LNCAP (cell line): ENCODE measurements around the gene ZBTB11.

ENCODE experiments used
- TF ChIP-seq, protein P1 (sequence below): fragments of 450-650 bp; IDR thresholded peaks from 2 replicates; pipeline ENCODE4 v1.5.1; 2017; ENCODE audit warnings: mild to moderate bottlenecking

Gene ZBTB11

DNA sequence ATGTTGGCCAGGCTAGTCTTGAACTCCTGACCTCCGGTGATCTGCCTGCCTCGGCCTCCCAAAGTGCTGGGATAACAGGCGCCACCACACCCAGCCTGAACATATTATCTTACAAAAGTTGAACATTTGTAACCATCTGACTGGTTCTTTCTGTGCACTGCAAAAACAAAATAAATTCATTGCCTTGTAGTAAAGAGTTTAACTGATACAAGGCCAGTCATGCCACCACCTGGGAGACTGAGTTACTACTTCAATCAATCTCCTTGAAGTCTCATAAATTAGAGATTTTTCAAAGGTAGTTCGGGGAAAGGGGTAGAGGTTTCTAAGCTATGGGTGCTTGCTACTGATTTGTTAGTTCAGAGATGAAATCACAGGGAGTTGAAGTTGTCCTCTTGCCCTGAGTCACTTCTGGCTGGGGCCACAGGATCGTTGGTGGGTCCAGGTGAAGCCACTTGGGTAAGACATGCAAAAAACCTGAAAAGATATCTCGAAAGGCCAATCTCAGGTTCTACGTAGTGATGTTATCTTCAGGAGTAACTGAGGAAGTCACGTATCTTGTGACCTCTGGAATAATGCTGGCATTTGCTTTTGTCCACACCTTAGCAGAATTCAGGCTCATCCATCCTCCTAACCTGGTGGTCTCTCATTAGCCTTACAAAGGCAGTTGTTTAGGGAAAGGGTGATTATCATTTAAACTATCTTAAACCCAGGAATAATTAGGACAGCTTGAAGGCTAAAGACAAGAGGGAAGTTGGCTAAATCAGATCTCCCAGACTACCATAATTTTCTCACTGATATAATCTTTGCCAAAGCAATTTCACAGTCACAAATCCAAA is 33.7 kb downstream of the ZBTB11 start:
- TF ChIP-seq, protein P1, sequence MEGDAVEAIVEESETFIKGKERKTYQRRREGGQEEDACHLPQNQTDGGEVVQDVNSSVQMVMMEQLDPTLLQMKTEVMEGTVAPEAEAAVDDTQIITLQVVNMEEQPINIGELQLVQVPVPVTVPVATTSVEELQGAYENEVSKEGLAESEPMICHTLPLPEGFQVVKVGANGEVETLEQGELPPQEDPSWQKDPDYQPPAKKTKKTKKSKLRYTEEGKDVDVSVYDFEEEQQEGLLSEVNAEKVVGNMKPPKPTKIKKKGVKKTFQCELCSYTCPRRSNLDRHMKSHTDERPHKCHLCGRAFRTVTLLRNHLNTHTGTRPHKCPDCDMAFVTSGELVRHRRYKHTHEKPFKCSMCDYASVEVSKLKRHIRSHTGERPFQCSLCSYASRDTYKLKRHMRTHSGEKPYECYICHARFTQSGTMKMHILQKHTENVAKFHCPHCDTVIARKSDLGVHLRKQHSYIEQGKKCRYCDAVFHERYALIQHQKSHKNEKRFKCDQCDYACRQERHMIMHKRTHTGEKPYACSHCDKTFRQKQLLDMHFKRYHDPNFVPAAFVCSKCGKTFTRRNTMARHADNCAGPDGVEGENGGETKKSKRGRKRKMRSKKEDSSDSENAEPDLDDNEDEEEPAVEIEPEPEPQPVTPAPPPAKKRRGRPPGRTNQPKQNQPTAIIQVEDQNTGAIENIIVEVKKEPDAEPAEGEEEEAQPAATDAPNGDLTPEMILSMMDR: no peak

DNA sequence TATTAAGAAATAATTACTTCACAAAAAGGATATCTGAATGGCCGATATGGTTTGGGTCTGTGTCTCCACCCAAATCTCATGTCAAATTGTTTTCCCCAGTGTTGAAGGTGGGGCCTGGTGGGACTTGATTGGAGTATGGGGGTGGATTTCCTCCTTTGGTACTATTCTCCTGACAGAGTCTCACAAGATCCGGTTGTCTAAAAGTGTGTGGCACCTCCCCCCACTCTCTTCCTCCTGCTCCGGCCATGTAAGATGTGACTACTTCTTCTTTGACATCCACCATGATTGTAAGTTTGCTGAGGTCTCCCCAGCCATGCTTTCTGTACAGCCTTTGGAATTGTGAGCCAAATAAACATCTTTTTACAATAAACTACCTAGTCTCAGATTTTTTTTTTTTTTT is 34.5 kb downstream of the ZBTB11 start:
- TF ChIP-seq, protein P1: no peak

DNA sequence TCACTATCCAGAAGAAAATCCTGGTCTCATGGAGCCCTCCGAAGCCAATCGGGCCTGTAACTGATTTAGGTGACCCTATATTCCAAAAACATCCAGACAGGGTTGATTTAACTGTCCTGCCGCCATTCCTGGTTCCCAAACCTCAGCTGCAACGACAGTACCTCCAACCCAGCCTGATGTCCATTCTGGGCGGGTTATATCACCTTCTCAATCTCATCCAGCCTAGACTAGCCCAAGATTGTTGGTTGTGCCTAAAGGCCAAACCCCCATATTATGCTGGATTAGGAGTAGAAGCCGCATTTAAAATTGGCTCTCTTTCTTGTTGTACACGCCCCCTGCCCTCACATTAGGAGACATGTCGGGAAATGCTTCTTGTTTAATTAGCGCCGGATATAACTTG is 36.7 kb downstream of the ZBTB11 start:
- TF ChIP-seq, protein P1: no peak

- TF ChIP-seq, protein P1: no peak
Measured at GRCh38 chr3:101639280-101639963, 37.5 kb downstream of the ZBTB11 start.

GRCh38 chr3:101638261-101638745 is 38.6 kb downstream of the ZBTB11 start:
- TF ChIP-seq, protein P1: no peak

GRCh38 chr3:101637451-101637850 is 39.5 kb downstream of the ZBTB11 start:
- TF ChIP-seq, protein P1: no peak

GRCh38 chr3:101635954-101636798 is 40.8 kb downstream of the ZBTB11 start:
- TF ChIP-seq, protein P1: peak; percentile 72
